HL-60 (cell line): ENCODE measurements around the gene AEBP2.

ENCODE experiments used
- TF ChIP-seq, protein P1 (sequence below): IDR thresholded peaks from one replicate; pipeline ENCODE4 v1.5.1; 2011; ENCODE audit warnings: low read length, control low read depth, inconsistent platforms; ENCODE audit not compliant: insufficient read depth
- TF ChIP-seq, protein P2 (sequence below): IDR thresholded peaks from 2 replicates; pipeline ENCODE4 v1.6.1; 2012; ENCODE audit warnings: low read depth; ENCODE audit not compliant: insufficient replicate concordance

DNA sequence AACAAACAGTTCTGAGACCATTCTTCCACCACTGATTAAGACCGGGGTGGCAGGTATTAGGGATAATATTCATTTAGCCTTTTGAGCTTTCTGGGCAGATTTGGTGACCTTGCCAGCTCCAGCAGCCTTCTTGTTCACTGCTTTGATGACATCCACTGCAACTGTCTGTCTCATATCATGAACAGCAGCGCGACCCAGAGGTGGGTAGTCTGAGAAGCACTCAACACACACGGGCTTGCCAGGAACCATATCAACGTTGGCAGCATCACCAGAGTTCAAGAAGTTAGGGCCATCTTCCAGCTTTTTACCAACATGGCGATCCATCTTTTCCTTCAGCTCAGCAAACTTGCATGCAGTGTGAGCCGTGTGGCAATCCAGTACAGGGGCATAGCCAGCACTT is 16.9 kb downstream of the AEBP2 start:
- TF ChIP-seq, protein P1, sequence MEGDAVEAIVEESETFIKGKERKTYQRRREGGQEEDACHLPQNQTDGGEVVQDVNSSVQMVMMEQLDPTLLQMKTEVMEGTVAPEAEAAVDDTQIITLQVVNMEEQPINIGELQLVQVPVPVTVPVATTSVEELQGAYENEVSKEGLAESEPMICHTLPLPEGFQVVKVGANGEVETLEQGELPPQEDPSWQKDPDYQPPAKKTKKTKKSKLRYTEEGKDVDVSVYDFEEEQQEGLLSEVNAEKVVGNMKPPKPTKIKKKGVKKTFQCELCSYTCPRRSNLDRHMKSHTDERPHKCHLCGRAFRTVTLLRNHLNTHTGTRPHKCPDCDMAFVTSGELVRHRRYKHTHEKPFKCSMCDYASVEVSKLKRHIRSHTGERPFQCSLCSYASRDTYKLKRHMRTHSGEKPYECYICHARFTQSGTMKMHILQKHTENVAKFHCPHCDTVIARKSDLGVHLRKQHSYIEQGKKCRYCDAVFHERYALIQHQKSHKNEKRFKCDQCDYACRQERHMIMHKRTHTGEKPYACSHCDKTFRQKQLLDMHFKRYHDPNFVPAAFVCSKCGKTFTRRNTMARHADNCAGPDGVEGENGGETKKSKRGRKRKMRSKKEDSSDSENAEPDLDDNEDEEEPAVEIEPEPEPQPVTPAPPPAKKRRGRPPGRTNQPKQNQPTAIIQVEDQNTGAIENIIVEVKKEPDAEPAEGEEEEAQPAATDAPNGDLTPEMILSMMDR: no peak
- TF ChIP-seq, protein P2, sequence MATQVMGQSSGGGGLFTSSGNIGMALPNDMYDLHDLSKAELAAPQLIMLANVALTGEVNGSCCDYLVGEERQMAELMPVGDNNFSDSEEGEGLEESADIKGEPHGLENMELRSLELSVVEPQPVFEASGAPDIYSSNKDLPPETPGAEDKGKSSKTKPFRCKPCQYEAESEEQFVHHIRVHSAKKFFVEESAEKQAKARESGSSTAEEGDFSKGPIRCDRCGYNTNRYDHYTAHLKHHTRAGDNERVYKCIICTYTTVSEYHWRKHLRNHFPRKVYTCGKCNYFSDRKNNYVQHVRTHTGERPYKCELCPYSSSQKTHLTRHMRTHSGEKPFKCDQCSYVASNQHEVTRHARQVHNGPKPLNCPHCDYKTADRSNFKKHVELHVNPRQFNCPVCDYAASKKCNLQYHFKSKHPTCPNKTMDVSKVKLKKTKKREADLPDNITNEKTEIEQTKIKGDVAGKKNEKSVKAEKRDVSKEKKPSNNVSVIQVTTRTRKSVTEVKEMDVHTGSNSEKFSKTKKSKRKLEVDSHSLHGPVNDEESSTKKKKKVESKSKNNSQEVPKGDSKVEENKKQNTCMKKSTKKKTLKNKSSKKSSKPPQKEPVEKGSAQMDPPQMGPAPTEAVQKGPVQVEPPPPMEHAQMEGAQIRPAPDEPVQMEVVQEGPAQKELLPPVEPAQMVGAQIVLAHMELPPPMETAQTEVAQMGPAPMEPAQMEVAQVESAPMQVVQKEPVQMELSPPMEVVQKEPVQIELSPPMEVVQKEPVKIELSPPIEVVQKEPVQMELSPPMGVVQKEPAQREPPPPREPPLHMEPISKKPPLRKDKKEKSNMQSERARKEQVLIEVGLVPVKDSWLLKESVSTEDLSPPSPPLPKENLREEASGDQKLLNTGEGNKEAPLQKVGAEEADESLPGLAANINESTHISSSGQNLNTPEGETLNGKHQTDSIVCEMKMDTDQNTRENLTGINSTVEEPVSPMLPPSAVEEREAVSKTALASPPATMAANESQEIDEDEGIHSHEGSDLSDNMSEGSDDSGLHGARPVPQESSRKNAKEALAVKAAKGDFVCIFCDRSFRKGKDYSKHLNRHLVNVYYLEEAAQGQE: no peak
